GM18502 (cell line): Measurements from ENCODE around the gene ZNF521.
"Not testable (repeated sequence)": the region's sequence is repeated elsewhere in the genome, so short reads cannot be mapped to it uniquely, and the experiment has no call there.

Experiments used
- ATAC-seq: cut with Tn5 transposase; IDR thresholded peaks from one replicate; pipeline ENCODE4 v1.9.1; 2021; ENCODE audit warnings: mild to moderate bottlenecking; ENCODE audit not compliant: unreplicated experiment, poor library complexity

ZNF521 gene

GRCh38 chr18:25295624-25296138 lies 56.3 kb downstream of the ZNF521 start:
- no peak for ATAC-seq

- no peak for ATAC-seq
Observed at GRCh38 chr18:25291150-25291549, 60.8 kb downstream of the ZNF521 start.

GRCh38 chr18:25289001-25289631 lies 62.9 kb downstream of the ZNF521 start:
- no peak for ATAC-seq

- no peak for ATAC-seq
Observed at GRCh38 chr18:25288340-25288938, 63.5 kb downstream of the ZNF521 start.

GRCh38 chr18:25287106-25287505 lies 64.9 kb downstream of the ZNF521 start:
- ATAC-seq = no peak

- no peak for ATAC-seq
Observed at GRCh38 chr18:25284861-25285550, 67.0 kb downstream of the ZNF521 start.

- ATAC-seq = no peak
Observed at GRCh38 chr18:25284281-25284680, 67.7 kb downstream of the ZNF521 start.

- no peak for ATAC-seq
Observed at GRCh38 chr18:25283781-25284180, 68.2 kb downstream of the ZNF521 start.

GRCh38 chr18:25282896-25283703 lies 68.9 kb downstream of the ZNF521 start:
- no peak for ATAC-seq

- ATAC-seq = no peak
Observed at GRCh38 chr18:25282282-25282681, 69.7 kb downstream of the ZNF521 start.

- ATAC-seq = no peak
Observed at GRCh38 chr18:25281556-25281955, 70.4 kb downstream of the ZNF521 start.

GRCh38 chr18:25279961-25280360 lies 72.0 kb downstream of the ZNF521 start:
- no peak for ATAC-seq

GRCh38 chr18:25279556-25279955 lies 72.4 kb downstream of the ZNF521 start:
- no peak for ATAC-seq

GRCh38 chr18:25279133-25279532 lies 72.8 kb downstream of the ZNF521 start:
- no peak for ATAC-seq

- ATAC-seq = no peak
Observed at GRCh38 chr18:25278394-25278793, 73.6 kb downstream of the ZNF521 start.

- no peak for ATAC-seq
Observed at GRCh38 chr18:25275412-25276001, 76.5 kb downstream of the ZNF521 start.

- ATAC-seq = no peak
Observed at GRCh38 chr18:25274926-25275325, 77.0 kb downstream of the ZNF521 start.

GRCh38 chr18:25266931-25267527 lies 84.9 kb downstream of the ZNF521 start:
- ATAC-seq = not testable (repeated sequence)

- ATAC-seq = no peak
Observed at GRCh38 chr18:25262920-25263319, 89.0 kb downstream of the ZNF521 start.

GRCh38 chr18:25261768-25262167 lies 90.2 kb downstream of the ZNF521 start:
- no peak for ATAC-seq
